Glutamatergic neuron (in vitro differentiated cells): ENCODE results near the gene EEFSEC. TPM values are rescaled to one million over a fixed set of nuclear protein-coding genes. Genes with fewer than 3 reads are reported as not detected.

ENCODE experiments used
- DNase-seq: peaks from one replicate; pipeline ENCODE4 v3.0.0; 2022
- H3K27ac Mint-ChIP-seq: one replicate; pipeline ENCODE4 v1.8.0; 2020; ENCODE audit warnings: mild to moderate bottlenecking, mixed read lengths, inconsistent platforms; ENCODE audit not compliant: unreplicated experiment
- H3K27me3 Mint-ChIP-seq: one replicate; pipeline ENCODE4 v1.8.0; 2020; ENCODE audit warnings: mild to moderate bottlenecking, moderate library complexity, mixed read lengths, inconsistent platforms; ENCODE audit not compliant: unreplicated experiment
- H3K36me3 Mint-ChIP-seq: one replicate; pipeline ENCODE4 v1.8.0; 2020; ENCODE audit warnings: mild to moderate bottlenecking, mixed read lengths, inconsistent platforms; ENCODE audit not compliant: unreplicated experiment
- H3K4me1 Mint-ChIP-seq: one replicate; pipeline ENCODE4 v1.8.0; 2020; ENCODE audit warnings: mild to moderate bottlenecking, low read depth, mixed read lengths, inconsistent platforms; ENCODE audit not compliant: unreplicated experiment
- H3K4me3 Mint-ChIP-seq: one replicate; pipeline ENCODE4 v1.8.0; 2020; ENCODE audit warnings: mild to moderate bottlenecking, mixed read lengths, inconsistent platforms; ENCODE audit not compliant: unreplicated experiment
- H3K9me3 Mint-ChIP-seq: one replicate; pipeline ENCODE4 v1.8.0; 2020; ENCODE audit warnings: mild to moderate bottlenecking, moderate library complexity, mixed read lengths, inconsistent platforms; ENCODE audit not compliant: unreplicated experiment
- CTCF ChIP-seq: fragments of 200-600 bp; sonication (generic); IDR thresholded peaks from one replicate; pipeline ENCODE4 v1.5.0; 2021; ENCODE audit not compliant: partially characterized antibody, unreplicated experiment
- total RNA-seq: library from RNA; stranded (reverse); fragmentation: NEBNext Ultra II Directional; extraction: Animal tissue kit (Norgen Biotek cat#: 25700); gene quantifications from one replicate; pipeline ENCODE4 v1.2.1, GENCODE V29; 2021; ENCODE audit not compliant: unreplicated experiment

EEFSEC gene
- total RNA-seq, 1 donor from 2014 or later = 8.3 TPM

GRCh38 chr3:128383316-128384235, 230.3 kb downstream of the EEFSEC start:
- TF ChIP-seq CTCF = no peak
- peaks cover 4% of the 10 kb centered on the region for H3K9me3 Mint-ChIP-seq
- no peak overlapping the region for H3K4me3 Mint-ChIP-seq
- peaks cover 8% of the 10 kb centered on the region for H3K27me3 Mint-ChIP-seq
- H3K4me1 Mint-ChIP-seq = peaks cover 9% of the 10 kb centered on the region
- no peak for DNase-seq
- H3K36me3 Mint-ChIP-seq = no peaks in the 10 kb centered on the region
- H3K27ac Mint-ChIP-seq = no peak overlapping the region

GRCh38 chr3:128385080-128385832, 232.0 kb downstream of the EEFSEC start:
- Mint-ChIP-seq H3K36me3 (no peaks in the 10 kb centered on the region), H3K9me3 (peaks cover 4% of the 10 kb centered on the region), H3K4me3 (no peak overlapping the region), H3K27ac (no peak overlapping the region), H3K4me1 (no peaks in the 10 kb centered on the region), H3K27me3 (peaks cover 8% of the 10 kb centered on the region)
- no peak for DNase-seq
- no peak for TF ChIP-seq CTCF

GRCh38 chr3:128388932-128389331, 235.7 kb downstream of the EEFSEC start:
- Mint-ChIP-seq H3K27me3 (peaks cover 2% of the 10 kb centered on the region), H3K9me3 (peaks cover 5% of the 10 kb centered on the region), H3K36me3 (no peaks in the 10 kb centered on the region), H3K27ac (no peak overlapping the region), H3K4me1 (peaks cover 4% of the 10 kb centered on the region), H3K4me3 (no peak overlapping the region)
- no peak for TF ChIP-seq CTCF
- no peak for DNase-seq

GRCh38 chr3:128390867-128391266, 237.6 kb downstream of the EEFSEC start:
- Mint-ChIP-seq H3K27me3 (peaks cover 4% of the 10 kb centered on the region), H3K27ac (no peak overlapping the region), H3K4me3 (no peak overlapping the region), H3K36me3 (no peaks in the 10 kb centered on the region), H3K4me1 (peaks cover 9% of the 10 kb centered on the region), H3K9me3 (peaks cover 5% of the 10 kb centered on the region)
- DNase-seq = no peak
- no peak for TF ChIP-seq CTCF
